SJSA1 (cell line): ENCODE measurements around the gene SMC2. TPM values are rescaled to one million over a fixed set of nuclear protein-coding genes. Genes with fewer than 3 reads are reported as not detected.

ENCODE experiments used
- DNase-seq, 2 experiments: peaks; one replicate each; pipeline ENCODE4 v3.0.0-alpha.2; 2015 to 2020; ENCODE audit warnings: low spot score in 2 of 2, low read depth in 1 of 2
- H3K27ac ChIP-seq: fragments of 250-450 bp; sonication (Bioruptor Pico); 2 replicates; pipeline ENCODE4 v1.5.1; 2020; ENCODE audit warnings: mild to moderate bottlenecking, moderate library complexity
- H3K27me3 ChIP-seq: fragments of 250-450 bp; sonication (Bioruptor Pico); replicated peaks from 2 replicates; pipeline ENCODE4 v1.5.1; 2020; ENCODE audit warnings: mild to moderate bottlenecking, moderate library complexity
- H3K36me3 ChIP-seq: fragments of 250-450 bp; sonication (Bioruptor Pico); 2 replicates; pipeline ENCODE4 v1.5.1; 2020; ENCODE audit warnings: mild to moderate bottlenecking
- H3K4me1 ChIP-seq: fragments of 250-450 bp; sonication (Bioruptor Pico); replicated peaks from 2 replicates; pipeline ENCODE4 v1.6.1; 2021; ENCODE audit warnings: mild to moderate bottlenecking
- H3K4me3 ChIP-seq: fragments of 250-450 bp; sonication (Bioruptor Pico); 2 replicates; pipeline ENCODE4 v1.5.1; 2020; ENCODE audit warnings: mild to moderate bottlenecking
- H3K9me3 ChIP-seq: fragments of 250-450 bp; sonication (Bioruptor Pico); replicated peaks from 2 replicates; pipeline ENCODE4 v1.5.1; 2020; ENCODE audit warnings: mild to moderate bottlenecking
- total RNA-seq: library from RNA; depleted of rRNA; stranded (reverse); fragments of >200 nt; shearing (Covaris generic); gene quantifications from 2 replicates; pipeline ENCODE4 v1.2.3, GENCODE V29; 2014

Gene SMC2
- total RNA-seq, 1 experiment from 2014 or later = 42.5 TPM

DNA sequence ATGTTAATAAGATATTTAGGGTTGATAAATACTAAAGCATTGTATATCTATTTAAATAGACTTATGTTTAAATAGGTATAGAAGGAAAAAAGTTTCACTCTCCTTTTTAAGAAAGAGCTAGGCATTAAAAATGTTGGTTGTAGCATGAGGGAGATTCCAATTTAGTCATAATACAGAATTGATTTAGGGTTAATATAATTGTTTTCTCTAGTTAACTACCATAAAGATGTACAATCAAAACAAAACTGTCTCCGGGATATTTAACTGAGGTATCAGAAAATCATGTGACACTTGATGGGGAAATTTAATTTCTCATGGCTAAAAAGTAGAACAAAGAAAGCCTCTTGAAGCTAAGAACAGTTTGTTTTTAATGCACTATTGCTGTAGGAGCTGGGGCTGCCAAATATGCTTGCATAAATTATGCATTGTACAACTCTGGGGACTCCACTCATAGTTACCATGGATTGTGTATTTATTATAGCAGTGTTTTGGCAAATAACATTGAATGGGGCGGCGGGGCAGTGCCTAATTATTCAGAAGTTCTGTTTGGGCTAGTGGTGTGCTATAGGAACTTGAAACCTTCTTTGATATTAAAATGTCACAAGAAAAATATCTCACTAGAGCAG lies 44.2 kb downstream of the SMC2 start:
- no peak for DNase-seq
- H3K4me1 ChIP-seq = no peaks in the 10 kb centered on the region
- peaks cover 36% of the 10 kb centered on the region for H3K36me3 ChIP-seq
- H3K9me3 ChIP-seq = no peaks in the 10 kb centered on the region
- H3K27ac ChIP-seq = no peak overlapping the region
- H3K4me3 ChIP-seq = no peak overlapping the region
- H3K27me3 ChIP-seq = no peaks in the 10 kb centered on the region

DNA sequence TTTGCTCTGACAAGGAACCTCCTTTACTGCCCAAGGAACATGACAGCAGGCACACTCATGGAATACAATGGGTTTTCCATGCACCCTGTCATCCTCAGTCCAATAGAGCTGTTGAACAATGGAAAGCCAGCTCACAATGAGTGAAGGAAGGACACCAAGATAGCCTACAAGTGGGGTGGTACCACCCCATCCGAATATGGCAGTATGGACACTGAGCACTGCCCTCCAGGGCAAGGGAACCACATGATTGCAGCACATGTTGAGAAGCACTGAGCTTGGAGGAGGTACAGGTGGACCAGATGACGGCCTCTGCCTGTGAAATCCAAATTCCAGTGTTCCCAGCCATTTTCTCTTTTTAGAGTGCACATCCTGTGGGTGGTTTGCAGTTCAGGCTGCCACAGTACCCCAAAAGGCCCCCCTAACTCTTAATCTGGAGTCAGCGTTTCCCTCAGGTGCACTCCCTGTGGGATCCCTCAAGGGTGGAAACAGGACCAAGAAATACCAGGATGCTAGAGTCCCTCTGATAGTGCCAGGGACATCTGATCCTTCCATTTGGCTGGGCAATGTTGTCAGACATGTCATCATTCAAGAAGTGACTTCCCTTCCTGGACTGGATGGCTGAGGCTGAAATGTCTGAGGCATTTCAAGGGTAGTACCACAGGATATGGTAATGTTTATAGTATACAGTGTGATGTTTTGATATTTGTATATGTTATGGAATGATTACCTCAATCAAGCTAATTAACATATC lies 48.9 kb downstream of the SMC2 start:
- Histone ChIP-seq H3K36me3 (peaks cover 20% of the 10 kb centered on the region), H3K4me3 (no peak overlapping the region), H3K4me1 (no peaks in the 10 kb centered on the region), H3K27me3 (no peaks in the 10 kb centered on the region), H3K27ac (no peak overlapping the region), H3K9me3 (no peaks in the 10 kb centered on the region)
- no peak for DNase-seq

DNA sequence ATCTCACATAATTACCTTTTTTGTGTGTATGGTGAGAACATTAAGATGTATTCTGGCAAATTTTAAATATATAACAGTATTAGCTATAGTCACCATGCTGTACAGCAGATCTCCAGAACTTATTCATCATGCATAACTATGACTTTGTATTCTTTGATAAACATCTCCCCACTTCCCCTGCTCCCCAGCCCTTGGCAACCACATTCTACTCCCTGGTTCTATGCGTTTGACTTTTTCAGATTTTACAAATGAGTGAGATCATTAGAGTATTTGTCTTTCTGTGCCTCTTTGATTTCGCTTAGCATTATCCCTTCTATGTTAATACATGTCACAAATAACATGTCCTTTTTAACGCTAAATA lies 49.4 kb downstream of the SMC2 start:
- DNase-seq = no peak
- H3K27ac ChIP-seq = no peak overlapping the region
- no peaks in the 10 kb centered on the region for H3K9me3 ChIP-seq
- no peak overlapping the region for H3K4me3 ChIP-seq
- peaks cover 18% of the 10 kb centered on the region for H3K36me3 ChIP-seq
- no peaks in the 10 kb centered on the region for H3K27me3 ChIP-seq
- no peaks in the 10 kb centered on the region for H3K4me1 ChIP-seq

DNA sequence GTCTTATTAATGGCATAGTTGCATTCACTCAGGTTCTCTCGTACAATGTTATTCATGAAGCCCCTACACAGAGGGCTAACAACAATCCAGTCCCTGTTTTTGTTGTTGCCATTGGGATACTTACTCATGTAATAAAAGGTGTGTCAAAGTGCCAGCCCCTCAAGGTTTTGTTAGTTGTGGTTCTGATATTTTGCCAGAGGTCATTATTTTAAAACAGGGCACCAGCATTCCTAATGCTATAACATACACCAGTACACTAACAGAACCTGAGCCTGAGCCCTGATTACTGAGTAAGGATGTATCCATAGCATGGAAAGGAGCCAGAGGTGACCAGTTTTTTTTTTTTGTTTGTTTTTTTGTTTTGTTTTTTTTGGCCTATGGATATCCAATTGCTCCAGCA lies 50.2 kb downstream of the SMC2 start:
- DNase-seq = no peak
- Histone ChIP-seq H3K9me3 (no peaks in the 10 kb centered on the region), H3K27me3 (no peaks in the 10 kb centered on the region), H3K36me3 (peaks cover 13% of the 10 kb centered on the region; the same call in 1 of the 2 replicates), H3K4me1 (no peaks in the 10 kb centered on the region), H3K27ac (no peak overlapping the region), H3K4me3 (no peak overlapping the region)

DNA sequence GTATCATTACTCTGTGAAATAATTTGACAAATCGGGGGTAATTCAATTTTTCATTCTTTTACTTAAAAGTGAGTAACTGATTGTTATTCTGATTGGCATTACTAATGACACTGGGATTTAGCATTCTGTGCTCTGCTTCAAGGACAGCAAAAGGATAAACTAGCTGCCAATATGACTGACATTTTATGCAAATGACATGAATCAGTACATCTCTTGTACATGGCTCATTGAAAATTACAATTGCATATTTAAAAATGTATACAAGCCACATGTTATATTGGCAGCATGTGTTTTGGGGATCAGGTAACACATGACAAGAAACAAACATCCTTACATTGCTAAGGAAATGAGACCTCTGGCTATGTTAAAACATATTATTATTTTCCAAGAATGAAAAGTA lies 79.0 kb downstream of the SMC2 start:
- H3K27me3 ChIP-seq = no peaks in the 10 kb centered on the region
- no peak overlapping the region for H3K4me3 ChIP-seq
- no peaks in the 10 kb centered on the region for H3K9me3 ChIP-seq
- H3K4me1 ChIP-seq = no peaks in the 10 kb centered on the region
- DNase-seq = no peak
- H3K27ac ChIP-seq = no peak overlapping the region
- no peaks in the 10 kb centered on the region for H3K36me3 ChIP-seq

DNA sequence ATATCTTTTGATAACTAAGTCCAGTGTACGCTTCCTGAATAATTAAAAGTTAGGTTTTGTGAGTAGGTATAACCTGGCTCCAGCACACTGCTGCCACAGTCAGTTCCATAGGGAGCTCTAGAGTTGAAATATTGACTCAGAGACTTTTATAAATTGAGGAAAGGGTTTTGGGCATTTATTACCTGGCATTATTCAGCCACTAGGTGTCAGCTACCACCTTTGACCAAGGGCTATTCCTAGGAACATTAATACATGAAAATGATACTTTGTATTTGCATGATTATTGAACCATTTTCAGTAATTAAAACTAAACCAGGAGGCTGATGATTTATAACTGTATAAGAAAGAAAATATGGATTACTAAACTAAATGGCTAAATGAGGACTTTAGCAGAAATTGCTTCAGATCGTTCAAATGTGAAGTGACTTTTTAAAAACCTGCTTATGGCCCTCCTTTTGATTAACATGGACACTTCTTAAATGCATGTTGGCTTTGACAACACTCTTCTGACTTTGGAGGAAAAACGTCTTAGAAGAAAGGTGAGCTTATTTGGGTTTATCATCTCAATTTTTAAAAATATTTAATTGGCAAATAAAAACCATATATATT lies 83.0 kb downstream of the SMC2 start:
- no peaks in the 10 kb centered on the region for H3K4me1 ChIP-seq
- DNase-seq = no peak

DNA sequence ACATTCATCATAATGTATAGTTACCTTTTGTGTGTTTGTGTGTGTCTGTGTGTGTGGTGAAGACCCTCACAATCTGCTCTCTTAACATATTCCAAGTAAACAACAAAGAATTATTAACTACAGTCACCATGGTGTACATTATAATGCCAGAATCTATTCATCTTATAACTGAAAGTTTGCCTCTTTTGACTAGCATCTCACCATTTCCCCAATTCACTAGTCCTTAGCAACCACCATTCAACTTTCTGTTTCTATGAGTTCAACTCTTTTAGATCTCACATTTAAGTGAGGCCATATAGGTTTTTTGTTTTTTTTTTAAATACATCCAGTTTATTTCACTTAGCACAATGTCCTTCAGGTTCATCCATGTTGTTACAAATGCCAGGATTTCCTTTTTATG lies 83.6 kb downstream of the SMC2 start:
- no peak overlapping the region for H3K27ac ChIP-seq
- no peaks in the 10 kb centered on the region for H3K9me3 ChIP-seq
- H3K4me3 ChIP-seq = no peak overlapping the region
- no peaks in the 10 kb centered on the region for H3K4me1 ChIP-seq
- no peak for DNase-seq
- no peaks in the 10 kb centered on the region for H3K27me3 ChIP-seq
- no peaks in the 10 kb centered on the region for H3K36me3 ChIP-seq

More for the DNA sequence above, 83.0 kb downstream of the SMC2 start:
- Histone ChIP-seq H3K36me3 (no peaks in the 10 kb centered on the region), H3K9me3 (no peaks in the 10 kb centered on the region), H3K27me3 (no peaks in the 10 kb centered on the region), H3K4me3 (no peak overlapping the region), H3K27ac (no peak overlapping the region)
